Panc1 (cell line): ENCODE results near the gene EPHA8. TPM values are rescaled to one million over a fixed set of nuclear protein-coding genes. Genes with fewer than 3 reads are reported as not detected.

ENCODE experiments used
- ATAC-seq: fragments of 200-7000 bp; cut with Tn5 transposase; 2 replicates; pipeline ENCODE4 v1.9.1; 2020; ENCODE audit warnings: mild to moderate bottlenecking, moderate library complexity
- BruUV-seq: library from RNA; stranded (reverse); fragments of 400-500 nt; replicated peaks from 2 replicates; lab custom pipeline; 2021; lab: Mats Ljungman, UMichigan
- CTCF ChIA-PET: fragments of 300-600 bp; sonication (Branson Sonifier 250); formaldehyde crosslinking; loops from one replicate; lab custom pipeline; 2022; ENCODE audit warnings: antibody characterized with exemption; lab: Charles Lee
- POLR2A ChIA-PET: fragments of 300-600 bp; sonication (Branson Sonifier 250); formaldehyde crosslinking; loops from one replicate; lab custom pipeline; 2022; ENCODE audit warnings: antibody characterized with exemption; lab: Charles Lee
- DNase-seq: peaks from one replicate; pipeline ENCODE4 v3.0.0-alpha.2; 2010; ENCODE audit warnings: low read depth, low spot score
- H3K27ac ChIP-seq: 2 replicates; pipeline ENCODE4 v1.5.1; 2011; ENCODE audit warnings: mild to moderate bottlenecking, low read length, inconsistent platforms
- H3K27me3 ChIP-seq: fragments of 200-500 bp; sonication (Bioruptor generic); 2 replicates; pipeline ENCODE4 v1.6.0; 2014; ENCODE audit warnings: low read length, inconsistent platforms; ENCODE audit not compliant: control insufficient read depth, insufficient read depth
- H3K36me3 ChIP-seq: fragments of 200-500 bp; sonication (Bioruptor generic); 2 replicates; pipeline ENCODE4 v1.5.1; 2014; ENCODE audit warnings: inconsistent platforms, mild to moderate bottlenecking, low read length, moderate library complexity; ENCODE audit not compliant: control insufficient read depth, insufficient read depth
- H3K4me1 ChIP-seq: 2 replicates; pipeline ENCODE4 v1.5.1; 2011; ENCODE audit warnings: inconsistent platforms, mild to moderate bottlenecking, low read length, moderate library complexity; ENCODE audit not compliant: control insufficient read depth, insufficient read depth
- H3K4me3 ChIP-seq, 2 experiments: 2 replicates each; pipeline ENCODE4 v1.5.1; 2011 to 2012; ENCODE audit warnings: low read depth in 2 of 2, low read length in 2 of 2, mild to moderate bottlenecking in 2 of 2, inconsistent platforms in 1 of 2, moderate library complexity in 1 of 2
- H3K9me3 ChIP-seq: fragments of 200-500 bp; sonication (Bioruptor generic); 2 replicates; pipeline ENCODE4 v1.5.1; 2014; ENCODE audit warnings: low read depth, mild to moderate bottlenecking, inconsistent platforms, low read length, moderate library complexity; ENCODE audit not compliant: control insufficient read depth, insufficient read depth
- CTCF ChIP-seq: fragments of 450-650 bp; IDR thresholded peaks from 2 replicates; pipeline ENCODE4 v1.5.1; 2017; ENCODE audit warnings: mild to moderate bottlenecking
- POLR2AphosphoS5 ChIP-seq: IDR thresholded peaks from 2 replicates; pipeline ENCODE4 v1.6.1; 2012; ENCODE audit warnings: mild to moderate bottlenecking, low read depth, low read length, moderate library complexity
- REST ChIP-seq, 2 experiments: IDR thresholded peaks; 2 replicates each; pipeline ENCODE4 v1.6.1; 2011 to 2012; ENCODE audit warnings: low read depth in 2 of 2, control low read depth in 1 of 2, low read length in 1 of 2, mild to moderate bottlenecking in 1 of 2, moderate library complexity in 1 of 2; ENCODE audit not compliant: insufficient read depth in 1 of 2
- SIN3A ChIP-seq: IDR thresholded peaks from 2 replicates; pipeline ENCODE4 v1.6.1; 2012; ENCODE audit warnings: low read depth, mild to moderate bottlenecking, low read length, moderate library complexity, borderline replicate concordance; ENCODE audit not compliant: insufficient read depth
- TCF7L2 ChIP-seq: IDR thresholded peaks from 2 replicates; pipeline ENCODE4 v1.6.1; 2011; ENCODE audit warnings: mild to moderate bottlenecking, low read depth, low read length, inconsistent platforms
- in situ Hi-C: cut with HindIII; loops from 2 replicates; pipeline ENCODE4 v1.10.0; 2016; ENCODE audit warnings: low sequenced_read_pairs, low pct_unique_long_range_greater_than_20kb
- intact Hi-C: fragments of 100-400 bp; cut with micrococcal nuclease; formaldehyde crosslinking; loops from one replicate; pipeline ENCODE4 v1.10.0; 2022; ENCODE audit not compliant: unreplicated experiment
- total RNA-seq: library from RNA; stranded (reverse); gene quantifications from one replicate; pipeline ENCODE4 v1.2.1, GENCODE V29; 2021; ENCODE audit not compliant: unreplicated experiment

The EPHA8 gene
- total RNA-seq, 1 experiment from 2014 or later: not detected

GRCh38 chr1:22526098-22526497 is 37.2 kb upstream of the EPHA8 start:
- BruUV-seq: no TSS peak
- Histone ChIP-seq H3K27me3 (no peaks in the 10 kb centered on the region), H3K36me3 (peaks cover 7% of the 10 kb centered on the region; the same call in 1 of the 2 replicates), H3K9me3 (no peaks in the 10 kb centered on the region), H3K27ac (no peak overlapping the region), H3K4me1 (no peaks in the 10 kb centered on the region), H3K4me3 (no peak overlapping the region)
- in situ Hi-C loops: no loop called here
- no peak for ATAC-seq
- ChIA-PET CTCF (no interaction called here), POLR2A (no interaction called here)
- TF ChIP-seq REST (IDR thresholded peaks at IDR 0.05; ENCODE audit: insufficient read depth in 1 of 2, low read depth in 2 of 2, low read length in 1 of 2) (no peak), CTCF (no peak), TCF7L2 (no peak), POLR2AphosphoS5 (no peak), SIN3A (no peak)
- no peak for DNase-seq
- intact Hi-C loops: loop anchor here (5.0 kb wide), 1 partner anchor 116 kb away; the partner anchor contains the start of gene C1QC

- BruUV-seq: no TSS peak
Measured at GRCh38 chr1:22526677-22527076, 36.6 kb upstream of the EPHA8 start.

More at GRCh38 chr1:22526677-22527076, 36.6 kb upstream of the EPHA8 start:
- ATAC-seq: no peak
- H3K4me1 ChIP-seq: no peaks in the 10 kb centered on the region
- no peak overlapping the region for H3K4me3 ChIP-seq
- TF ChIP-seq REST (IDR thresholded peaks at IDR 0.05; ENCODE audit: insufficient read depth in 1 of 2, low read depth in 2 of 2, low read length in 1 of 2) (no peak), TCF7L2 (no peak), POLR2AphosphoS5 (no peak), SIN3A (no peak), CTCF (no peak)
- POLR2A ChIA-PET: no interaction called here
- no peak overlapping the region for H3K27ac ChIP-seq
- in situ Hi-C loops: no loop called here
- DNase-seq: no peak
- peaks cover 7% of the 10 kb centered on the region; the same call in 1 of the 2 replicates for H3K36me3 ChIP-seq
- no peaks in the 10 kb centered on the region for H3K9me3 ChIP-seq
- H3K27me3 ChIP-seq: no peaks in the 10 kb centered on the region
- CTCF ChIA-PET: interaction anchor here (1.0 kb wide), 1 partner anchor 128 kb away, joined by 3 read pairs; no protein-coding TSS in a partner anchor
- intact Hi-C loops: loop anchor here (5.0 kb wide), 1 partner anchor 116 kb away; the partner anchor contains the start of gene C1QC
